HG02759 (cell line): ENCODE data around the gene ERP44.
"Not testable (repeated sequence)": the region's sequence is repeated elsewhere in the genome, so short reads cannot be mapped to it uniquely, and the experiment has no call there.

Source experiments
- ATAC-seq: cut with Tn5 transposase; IDR thresholded peaks from one replicate; pipeline ENCODE4 v1.9.1; 2021; ENCODE audit warnings: mild to moderate bottlenecking, moderate library complexity; ENCODE audit not compliant: unreplicated experiment

The ERP44 gene

DNA sequence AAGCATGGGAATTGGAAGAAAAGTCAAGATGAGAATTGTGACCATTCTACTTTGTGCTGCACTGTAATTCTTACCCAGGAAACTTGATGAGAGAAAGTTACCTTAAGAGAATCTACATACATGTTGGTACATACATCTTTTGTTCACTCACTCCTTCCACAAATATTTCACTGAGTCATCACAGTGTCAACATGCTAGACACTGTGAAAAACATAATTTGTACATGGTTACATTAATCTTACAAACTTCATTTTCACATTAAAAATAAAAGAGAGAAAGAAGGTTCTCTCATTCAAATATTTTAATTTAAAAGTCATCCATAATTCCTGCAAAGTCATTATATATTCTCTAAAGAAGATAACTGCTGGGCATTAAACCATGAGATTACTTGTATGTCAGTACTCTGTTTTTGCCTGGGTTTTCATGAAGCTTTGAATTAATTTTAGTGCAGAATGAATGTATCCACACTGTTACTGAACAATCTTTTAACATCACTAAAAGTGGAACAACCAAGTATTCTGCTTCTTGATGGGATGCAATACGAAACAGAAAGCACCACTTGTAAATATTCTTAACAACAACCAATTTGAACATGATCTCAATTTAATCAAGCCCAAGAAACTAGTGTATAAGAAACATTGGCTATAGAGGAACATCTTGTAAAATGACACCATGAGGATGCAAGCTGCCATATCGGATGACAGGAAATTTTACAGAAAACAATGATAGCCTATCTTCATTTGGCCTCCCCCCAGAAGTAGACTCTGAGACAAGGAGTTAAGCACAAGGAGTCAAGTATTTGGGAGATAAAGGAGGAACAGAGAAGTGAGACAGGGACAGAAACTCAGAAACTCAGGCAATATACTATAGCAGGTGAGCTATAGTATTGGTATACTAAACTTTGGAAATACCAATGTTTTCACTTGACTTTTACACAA lies 28.4 kb downstream of the ERP44 start:
- ATAC-seq = no peak

DNA sequence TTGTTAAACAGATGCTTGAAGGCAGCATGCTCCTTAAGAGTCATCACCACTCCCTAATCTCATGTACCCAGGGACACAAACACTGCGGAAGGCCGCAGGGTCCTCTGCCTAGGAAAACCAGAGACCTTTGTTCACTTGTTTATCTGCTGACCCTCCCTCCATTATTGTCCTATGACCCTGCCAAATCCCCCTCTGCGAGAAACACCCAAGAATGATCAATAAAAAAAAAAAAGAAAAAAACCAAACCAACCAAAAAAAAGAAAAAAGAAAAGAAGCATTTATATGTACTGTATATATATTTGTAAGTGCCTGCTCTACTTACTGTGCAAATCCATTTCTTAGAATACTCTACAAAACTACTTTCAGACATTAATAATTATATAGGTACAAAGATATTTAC lies 29.7 kb downstream of the ERP44 start:
- ATAC-seq = not testable (repeated sequence)

DNA sequence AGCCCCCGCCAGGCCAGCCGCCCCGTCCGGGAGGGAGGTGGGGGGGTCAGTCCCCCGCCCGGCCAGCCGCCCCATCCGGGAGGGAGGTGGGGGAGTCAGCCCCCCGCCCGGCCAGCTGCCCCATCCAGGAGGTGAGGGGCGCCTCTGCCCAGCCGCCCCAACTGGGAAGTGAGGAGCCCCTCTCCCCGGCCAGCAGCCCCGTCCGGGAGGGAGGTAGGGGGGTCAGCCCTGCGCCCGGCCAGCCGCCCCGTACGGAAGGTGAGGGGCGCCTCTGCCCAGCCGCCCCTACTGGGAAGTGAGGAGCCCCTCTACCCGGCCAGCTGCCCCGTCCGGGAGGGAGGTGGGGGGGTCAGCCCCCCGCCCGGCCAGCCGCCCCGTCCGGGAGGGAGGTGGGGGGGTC lies 30.8 kb downstream of the ERP44 start:
- ATAC-seq = not testable (repeated sequence)

DNA sequence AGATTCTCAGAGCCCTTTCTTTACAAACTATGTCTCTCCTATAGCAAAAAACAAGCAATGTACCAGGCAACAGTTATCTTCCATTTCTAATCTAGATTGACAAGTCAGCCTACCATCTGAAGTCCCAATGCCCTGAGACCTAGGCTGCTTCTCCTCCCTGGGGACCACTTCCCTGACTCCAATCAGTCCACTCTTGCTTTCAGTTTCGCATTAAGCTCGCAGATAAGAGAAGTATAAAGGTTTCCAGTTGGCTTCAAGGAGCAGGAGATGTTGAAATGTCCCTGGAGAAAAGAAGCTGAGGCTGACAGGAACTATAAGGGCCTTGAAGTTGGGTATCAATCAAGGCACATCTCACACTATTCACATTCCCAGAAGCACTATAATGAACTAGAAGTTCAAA lies 32.3 kb downstream of the ERP44 start:
- peak; percentile 92 for ATAC-seq

DNA sequence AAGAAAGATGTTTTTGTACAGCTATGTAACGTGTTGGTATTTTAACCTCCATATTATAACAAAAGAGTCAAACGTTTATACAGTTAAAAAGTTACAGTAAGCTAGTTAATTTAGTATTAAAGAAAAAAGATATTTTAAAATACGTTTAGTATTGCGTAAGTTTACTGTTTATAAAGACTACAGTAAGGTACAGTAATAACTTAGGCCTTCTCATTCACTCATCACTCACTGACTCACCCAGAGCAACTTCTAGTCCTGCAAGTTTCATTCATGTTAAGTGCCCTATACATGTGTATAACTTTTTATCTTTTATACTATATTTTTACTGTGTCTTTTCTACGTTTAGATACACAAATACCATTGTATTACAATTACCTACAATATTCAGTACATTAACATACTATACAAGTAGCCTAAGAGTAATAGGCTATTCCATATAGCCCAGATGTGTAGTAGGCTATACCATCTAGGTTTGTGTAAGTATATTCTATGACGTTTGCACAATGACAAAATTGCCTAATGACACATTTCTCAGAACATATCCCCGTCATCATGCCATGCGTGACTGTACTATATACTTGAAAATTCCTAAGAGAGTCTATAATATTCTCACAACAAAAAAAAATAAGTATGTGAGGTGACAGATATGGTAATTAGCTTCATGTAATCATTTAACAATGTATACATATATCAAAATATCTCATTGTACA lies 33.8 kb downstream of the ERP44 start:
- no peak for ATAC-seq

DNA sequence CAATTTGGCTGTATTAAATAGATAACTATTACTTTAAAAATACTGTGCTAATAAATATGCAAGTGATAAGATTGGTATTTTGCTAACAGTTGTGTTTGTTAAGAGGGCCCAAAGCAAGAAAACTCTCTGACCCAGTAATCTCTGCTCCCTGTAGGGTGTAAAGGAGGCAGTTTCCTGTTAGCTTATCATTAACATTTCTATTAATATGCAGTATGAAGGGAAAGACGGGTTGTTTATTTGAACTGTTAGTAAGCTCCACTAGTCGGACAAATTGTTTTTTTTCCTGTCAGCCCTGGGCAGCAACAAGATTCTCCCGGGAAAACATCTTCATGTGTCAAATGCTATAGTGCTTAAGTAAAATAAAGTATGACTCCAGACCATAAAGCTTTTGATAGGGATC lies 35.6 kb downstream of the ERP44 start:
- ATAC-seq = no peak

DNA sequence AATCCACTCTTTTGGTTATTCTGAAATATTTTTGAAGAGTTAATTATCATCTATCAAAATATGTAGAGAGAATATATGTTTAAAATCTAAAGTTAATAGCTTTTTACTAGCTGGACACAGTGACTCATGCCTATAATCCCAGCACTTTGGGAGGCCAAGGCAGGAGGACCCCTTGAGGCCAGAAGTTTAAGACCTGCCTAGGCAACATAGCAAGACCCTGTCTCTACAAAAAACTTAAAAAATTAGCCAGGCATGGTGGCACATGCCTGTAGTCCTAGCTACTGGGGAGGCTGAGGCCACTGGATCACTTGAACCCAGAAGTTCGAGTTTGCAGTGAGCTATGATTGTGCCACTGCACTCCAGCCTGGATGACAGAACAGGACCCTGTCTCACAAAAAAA lies 36.1 kb downstream of the ERP44 start:
- not testable (repeated sequence) for ATAC-seq

DNA sequence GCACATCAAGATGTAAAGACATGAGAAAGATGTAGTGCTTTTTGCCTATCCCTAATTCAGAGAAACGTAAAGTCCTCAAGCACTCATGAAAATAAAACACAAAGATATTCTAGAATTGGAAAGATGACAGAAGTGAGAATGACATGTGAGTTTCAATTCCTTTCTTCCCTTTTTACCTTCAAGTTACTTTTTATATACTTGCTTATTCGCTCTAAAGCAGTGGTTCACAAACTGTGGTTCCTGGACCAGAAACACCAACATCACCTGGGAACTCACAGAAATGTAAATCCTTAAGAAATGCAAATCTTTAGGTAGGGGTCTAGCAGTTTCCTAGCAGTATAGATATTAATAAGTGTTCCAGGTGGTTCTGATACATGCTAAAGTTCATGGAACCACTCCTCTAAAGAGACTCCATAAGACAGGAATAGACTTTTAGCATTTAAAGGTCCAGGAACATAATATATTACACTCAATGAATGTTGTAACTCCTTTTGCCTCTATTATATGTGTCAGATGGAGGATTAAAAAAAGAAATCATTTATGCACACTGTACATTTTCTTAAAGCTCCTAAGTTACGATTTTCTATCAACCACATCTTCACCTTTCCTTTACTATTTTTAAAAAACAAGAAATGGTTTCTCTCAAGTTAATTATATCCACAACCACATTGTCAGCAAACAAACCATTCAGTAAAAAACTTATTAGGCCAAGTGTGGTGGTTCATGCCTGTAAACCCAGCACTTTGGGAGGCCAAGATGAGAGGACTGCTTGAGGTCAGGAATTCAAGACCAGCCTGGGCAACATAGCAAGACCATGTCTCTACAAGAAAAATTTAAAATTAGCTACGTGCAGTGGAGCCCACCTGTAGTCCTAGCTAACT lies 39.9 kb downstream of the ERP44 start:
- peak; percentile 79 for ATAC-seq

DNA sequence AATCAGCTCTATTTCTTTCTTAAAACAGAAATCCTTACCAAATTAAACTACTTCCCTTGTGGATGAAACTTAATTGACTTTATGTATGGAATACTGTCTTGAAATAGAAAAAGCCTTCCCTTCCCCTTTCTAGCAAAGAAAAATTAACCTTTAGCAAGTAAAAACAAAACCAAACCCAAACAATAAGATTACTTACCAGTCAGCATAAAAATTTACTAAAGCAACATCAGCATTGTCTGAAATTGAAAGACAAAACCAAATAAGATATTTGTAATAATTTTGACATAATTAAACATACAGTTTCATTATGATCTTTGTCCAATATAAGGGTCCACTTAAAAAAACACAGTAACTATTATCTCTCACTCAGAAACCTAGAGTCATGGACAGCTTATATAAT lies 41.2 kb downstream of the ERP44 start:
- ATAC-seq = no peak

DNA sequence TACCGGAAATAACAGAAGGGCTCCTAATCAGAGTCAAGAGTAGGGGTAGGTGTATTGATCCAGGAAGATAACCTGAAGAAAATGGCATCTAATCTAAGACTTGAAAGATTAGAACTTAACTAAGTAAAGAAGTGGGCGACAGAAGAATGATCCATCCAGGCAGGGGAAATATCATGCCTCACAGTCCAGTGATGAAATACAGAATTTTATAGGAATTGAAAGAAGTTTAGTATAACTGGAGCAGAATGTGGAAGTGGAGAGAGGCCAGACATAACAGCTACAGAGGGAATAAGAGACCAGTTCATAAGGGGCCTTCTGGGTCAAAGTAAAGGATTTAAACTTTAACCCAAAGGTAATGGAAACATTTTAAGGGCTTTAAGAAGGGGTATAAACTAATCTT lies 42.2 kb downstream of the ERP44 start:
- ATAC-seq = no peak

DNA sequence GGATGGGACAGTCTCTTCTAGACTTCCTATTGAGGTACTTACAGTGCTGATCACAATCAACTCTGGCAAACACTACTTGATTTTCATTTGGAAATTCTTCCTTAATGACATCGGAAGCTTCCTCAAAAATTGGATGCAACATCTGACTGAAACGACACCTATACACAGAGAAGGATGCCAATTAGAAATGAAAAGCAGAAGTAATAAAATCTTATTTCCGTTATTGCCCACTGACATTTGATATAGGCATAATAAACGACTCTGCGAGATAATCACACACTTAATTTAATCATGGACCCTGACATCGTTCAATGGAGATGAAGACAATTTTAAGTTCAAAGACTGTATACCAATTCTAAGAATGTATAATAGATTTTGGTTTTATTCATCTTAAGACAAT lies 46.4 kb downstream of the ERP44 start:
- ATAC-seq = no peak

DNA sequence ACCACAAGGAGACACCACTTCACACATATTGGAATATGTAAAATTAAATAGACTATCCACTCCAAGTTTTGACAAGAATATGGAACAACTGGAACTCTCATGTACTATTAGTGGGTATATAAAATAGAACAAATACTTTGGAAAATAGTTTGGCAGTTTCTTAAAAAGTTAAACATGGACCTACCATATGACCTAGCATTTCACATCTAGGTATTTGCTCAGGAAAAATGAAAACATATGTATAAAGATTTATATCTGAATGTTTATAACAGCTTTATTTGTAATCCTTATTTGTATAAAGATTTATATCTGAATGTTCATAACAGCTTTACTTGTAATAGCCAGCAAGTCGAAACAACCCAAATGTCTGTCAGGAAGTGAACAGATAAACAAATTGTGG lies 49.2 kb downstream of the ERP44 start:
- no peak for ATAC-seq

DNA sequence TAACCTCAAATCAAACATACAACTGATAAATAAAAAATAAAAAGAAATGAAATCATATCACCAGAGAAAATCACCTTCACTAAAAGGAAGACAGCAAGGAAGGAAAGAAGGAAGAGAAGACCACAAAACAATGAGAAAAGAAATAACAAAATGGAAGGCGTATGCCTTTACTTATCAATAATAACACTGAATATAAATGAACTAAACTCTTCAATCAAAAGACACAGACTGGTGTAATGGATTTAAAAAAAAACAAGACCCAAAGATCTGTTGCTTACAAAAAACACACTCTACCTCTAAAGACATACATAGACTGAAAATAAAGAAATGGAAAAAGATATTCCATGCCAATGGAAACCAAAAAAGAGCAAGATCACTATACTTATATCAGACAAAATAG lies 60.3 kb downstream of the ERP44 start:
- no peak for ATAC-seq

DNA sequence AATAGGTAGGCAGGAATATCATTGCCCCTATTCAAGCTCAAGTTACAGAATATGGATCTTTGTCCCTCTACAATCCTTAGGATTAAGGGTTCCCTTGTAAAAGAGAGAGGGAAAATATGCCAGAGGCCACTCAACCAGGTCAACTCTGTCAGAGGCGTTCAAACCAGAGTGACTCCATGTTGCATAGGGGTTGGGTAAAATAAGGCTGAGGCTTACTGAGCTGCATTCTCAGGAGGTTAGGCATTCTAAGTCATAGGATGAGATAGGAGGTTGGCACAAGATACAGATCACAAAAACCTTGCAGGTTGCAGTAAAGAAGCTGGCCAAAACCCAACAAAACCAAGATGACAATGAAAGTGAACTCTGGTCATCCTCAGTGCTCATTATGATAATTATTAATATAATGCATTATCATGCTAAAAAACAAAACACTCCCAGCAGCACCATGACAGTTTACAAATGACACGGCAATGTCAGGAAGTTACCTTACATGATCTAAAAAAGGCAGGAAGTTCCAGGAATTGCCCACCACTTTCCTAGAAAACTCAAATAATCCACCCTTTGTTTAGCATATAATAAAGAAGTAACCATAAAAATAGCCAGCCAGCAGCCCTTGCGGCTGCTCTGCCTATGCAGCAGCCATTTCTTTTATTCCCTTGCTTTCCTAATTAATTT lies 64.8 kb downstream of the ERP44 start:
- ATAC-seq = no peak

DNA sequence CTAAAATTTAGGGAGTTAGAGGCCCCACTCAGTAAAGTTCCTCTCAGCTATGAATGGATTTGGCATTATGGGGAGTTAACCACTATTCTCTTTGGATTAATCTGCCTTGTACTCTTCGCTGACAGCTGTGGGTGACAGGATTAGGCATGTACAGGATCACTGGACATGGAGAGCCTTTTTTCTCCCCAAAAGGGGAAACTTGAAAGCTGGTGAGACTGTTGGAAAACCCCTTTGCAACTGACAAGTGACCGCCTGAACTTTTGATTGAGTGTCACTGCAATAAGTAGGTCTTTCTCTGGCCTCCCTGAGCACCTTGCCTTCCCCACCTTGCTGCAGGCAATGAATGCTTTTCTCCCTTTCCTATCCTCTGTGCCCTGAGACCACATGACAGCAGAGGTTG lies 68.3 kb downstream of the ERP44 start:
- ATAC-seq = peak; percentile 46

DNA sequence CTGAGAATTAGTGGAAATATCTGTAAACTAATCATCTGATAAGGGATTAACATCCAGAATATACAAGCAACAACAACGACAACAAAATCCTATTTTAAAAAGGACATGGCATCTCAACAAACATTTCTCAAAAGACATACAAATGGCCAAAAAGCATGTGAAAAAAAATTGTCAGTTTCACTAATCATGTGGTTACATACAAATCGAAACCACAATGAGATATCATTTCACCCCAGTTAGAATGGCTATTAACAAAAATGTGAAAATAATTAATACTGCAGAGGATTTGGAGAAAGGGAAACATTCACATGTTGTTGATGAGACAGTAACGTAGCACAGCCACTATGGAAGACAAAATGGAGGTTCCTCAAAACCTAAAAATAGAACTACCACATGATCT lies 69.5 kb downstream of the ERP44 start:
- no peak for ATAC-seq

DNA sequence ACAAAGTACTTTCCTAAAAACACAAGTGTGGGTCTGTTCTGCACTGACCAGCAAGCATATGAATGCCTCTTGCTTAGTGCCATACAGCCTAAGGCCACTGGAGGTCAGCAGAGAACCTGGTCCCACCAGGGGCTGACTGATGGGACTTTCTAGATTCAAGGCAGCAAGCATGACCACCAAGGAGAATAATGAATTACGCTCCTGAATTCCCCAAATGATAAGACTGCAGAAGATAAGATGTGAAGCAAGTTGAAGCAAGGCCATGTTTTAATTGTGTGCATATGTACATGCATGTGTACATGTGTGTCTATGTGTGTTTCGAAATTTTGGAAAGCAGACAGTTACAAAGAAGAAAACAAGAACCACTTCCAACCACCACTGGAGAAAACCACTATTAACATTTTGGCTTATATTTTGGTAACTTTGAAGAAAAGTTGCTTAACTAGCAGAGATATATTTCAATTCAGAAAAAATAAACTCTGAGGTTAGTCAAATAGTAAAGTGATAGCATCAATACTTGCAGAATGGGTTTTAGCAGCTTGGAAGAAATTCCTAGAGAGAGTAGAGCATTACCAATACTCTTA lies 70.5 kb downstream of the ERP44 start:
- ATAC-seq = peak; percentile 84

DNA sequence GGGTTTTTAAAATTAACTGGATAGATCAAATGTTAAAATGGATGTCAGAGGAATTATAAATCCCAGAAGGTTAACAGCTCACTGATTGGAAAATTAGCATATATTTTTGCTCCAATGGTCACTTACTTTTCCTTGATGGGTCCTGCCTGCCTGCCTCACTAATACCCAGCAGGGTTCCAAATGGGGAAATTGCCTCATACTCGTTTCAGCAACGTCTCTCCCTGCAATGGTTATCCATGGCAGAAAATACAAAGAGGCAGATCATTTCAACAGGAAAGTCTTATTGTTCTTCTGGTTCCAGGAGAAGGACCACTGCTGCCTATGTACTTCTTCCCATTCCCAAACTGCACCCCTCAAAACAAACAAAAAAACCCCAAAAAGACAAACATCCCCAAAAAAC lies 71.3 kb downstream of the ERP44 start:
- ATAC-seq = no peak

DNA sequence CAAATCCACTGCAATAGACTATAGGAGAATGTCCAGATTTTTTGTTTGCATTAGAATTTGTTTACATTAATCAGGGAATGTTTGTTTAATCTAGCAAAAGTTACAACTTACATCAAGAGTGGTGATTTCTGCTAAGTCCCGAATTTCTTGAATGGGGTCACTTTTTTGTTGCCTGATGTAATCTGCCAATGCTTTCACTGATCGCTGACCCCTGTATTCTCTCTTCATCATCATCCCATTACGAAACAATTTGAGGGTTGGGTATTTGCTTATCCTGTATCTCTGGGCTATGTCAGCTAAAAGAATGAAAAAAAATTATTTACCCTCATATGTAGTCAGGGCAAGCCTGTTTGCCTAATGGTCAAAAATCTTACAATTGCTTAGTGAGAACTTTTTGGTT lies 76.9 kb downstream of the ERP44 start:
- no peak for ATAC-seq

DNA sequence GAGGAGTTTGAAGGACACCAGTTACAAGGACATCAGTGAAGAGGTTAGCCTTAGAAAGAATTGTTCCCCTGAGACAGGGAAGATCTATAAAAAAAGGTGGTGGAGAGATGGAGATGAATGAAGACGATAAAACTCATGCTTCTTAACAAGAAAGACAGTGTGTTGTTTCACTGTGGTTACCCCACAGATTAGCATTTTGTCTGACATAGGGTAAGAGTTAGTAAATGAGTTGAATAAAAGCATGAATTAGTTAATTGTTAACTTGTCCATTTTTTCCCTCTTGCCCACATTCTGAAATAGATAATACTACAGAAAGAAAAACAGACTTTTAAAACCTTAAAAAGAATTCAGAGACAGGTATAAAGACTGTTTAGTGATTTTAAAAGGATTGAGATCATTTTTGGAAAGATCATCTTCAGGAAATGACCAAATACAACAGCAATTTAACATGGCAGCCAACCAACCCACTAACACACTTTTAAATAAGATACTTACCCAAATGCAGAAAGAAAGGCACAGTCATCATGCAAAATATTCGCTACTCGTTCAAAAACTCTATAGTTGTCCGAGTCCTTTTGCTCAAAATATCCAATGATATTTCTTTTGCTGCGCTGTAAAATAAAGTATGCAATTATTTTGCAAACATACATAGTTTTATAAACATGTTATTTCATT lies 78.5 kb downstream of the ERP44 start:
- no peak for ATAC-seq
